HEK293 (cell line): ENCODE results near the gene MEAF6.

ENCODE experiments used
- HOXA7 ChIP-seq: sonication (generic); formaldehyde crosslinking; IDR thresholded peaks from 2 replicates; pipeline ENCODE4 v1.8.1; 2022; ENCODE audit warnings: missing genetic modification reagents, borderline replicate concordance
- KLF10 ChIP-seq: fragments of 450-650 bp; IDR thresholded peaks from 2 replicates; pipeline ENCODE4 v1.5.1; 2018; ENCODE audit warnings: missing biosample characterization, mild to moderate bottlenecking, missing genetic modification characterization
- PATZ1 ChIP-seq: fragments of 450-650 bp; formaldehyde crosslinking; IDR thresholded peaks from 2 replicates; pipeline ENCODE4 v1.5.1; 2016; ENCODE audit warnings: missing biosample characterization, missing genetic modification characterization
- PRDM1 ChIP-seq: fragments of 450-650 bp; formaldehyde crosslinking; IDR thresholded peaks from 2 replicates; pipeline ENCODE4; 2016; ENCODE audit warnings: missing biosample characterization, missing genetic modification characterization
- PRDM2 ChIP-seq: fragments of 450-650 bp; formaldehyde crosslinking; IDR thresholded peaks from 2 replicates; pipeline ENCODE4 v1.5.1; 2016; ENCODE audit warnings: missing biosample characterization, missing genetic modification characterization, borderline replicate concordance
- ZBTB20 ChIP-seq: fragments of 450-650 bp; formaldehyde crosslinking; IDR thresholded peaks from 2 replicates; pipeline ENCODE4 v1.5.1; 2016; ENCODE audit warnings: missing biosample characterization, missing genetic modification characterization
- ZBTB6 ChIP-seq: fragments of 450-650 bp; formaldehyde crosslinking; IDR thresholded peaks from 2 replicates; pipeline ENCODE4 v1.5.1; 2017; ENCODE audit warnings: missing biosample characterization, missing genetic modification characterization
- ZEB2 ChIP-seq: fragments of 450-650 bp; formaldehyde crosslinking; IDR thresholded peaks from 2 replicates; pipeline ENCODE4 v1.5.1; 2016; ENCODE audit warnings: missing biosample characterization, missing genetic modification characterization
- ZFHX2 ChIP-seq: fragments of 450-650 bp; formaldehyde crosslinking; conservative IDR thresholded peaks from 2 replicates; pipeline ENCODE4 v1.5.1; 2016; ENCODE audit warnings: missing biosample characterization, missing genetic modification characterization
- ZFP3 ChIP-seq: fragments of 450-650 bp; formaldehyde crosslinking; IDR thresholded peaks from 2 replicates; pipeline ENCODE4 v1.5.1; 2016; ENCODE audit warnings: low read depth, missing biosample characterization, missing genetic modification characterization
- ZNF121 ChIP-seq: fragments of 450-650 bp; formaldehyde crosslinking; IDR thresholded peaks from 2 replicates; pipeline ENCODE4 v1.5.1; 2016; ENCODE audit warnings: missing biosample characterization, missing genetic modification characterization
- ZNF146 ChIP-seq: fragments of 450-650 bp; formaldehyde crosslinking; IDR thresholded peaks from 2 replicates; pipeline ENCODE4 v1.5.1; 2016; ENCODE audit warnings: missing biosample characterization, missing genetic modification characterization
- ZNF214 ChIP-seq: fragments of 450-650 bp; formaldehyde crosslinking; IDR thresholded peaks from 2 replicates; pipeline ENCODE4 v1.5.1; 2017; ENCODE audit warnings: missing biosample characterization, mild to moderate bottlenecking, missing genetic modification characterization, borderline replicate concordance
- ZNF223 ChIP-seq: fragments of 450-650 bp; formaldehyde crosslinking; IDR thresholded peaks from 2 replicates; pipeline ENCODE4 v1.5.1; 2016; ENCODE audit warnings: missing biosample characterization, missing genetic modification characterization
- ZNF350 ChIP-seq: fragments of 450-650 bp; formaldehyde crosslinking; IDR thresholded peaks from 2 replicates; pipeline ENCODE4 v1.5.0; 2017; ENCODE audit warnings: missing biosample characterization, mild to moderate bottlenecking, missing genetic modification characterization
- ZNF530 ChIP-seq: fragments of 450-650 bp; formaldehyde crosslinking; IDR thresholded peaks from 2 replicates; pipeline ENCODE4 v1.5.1; 2016; ENCODE audit warnings: low read depth, missing biosample characterization, missing genetic modification characterization
- ZNF558 ChIP-seq: fragments of 450-650 bp; formaldehyde crosslinking; IDR thresholded peaks from 2 replicates; pipeline ENCODE4 v1.5.1; 2016; ENCODE audit warnings: missing biosample characterization, missing genetic modification characterization
- ZNF596 ChIP-seq: fragments of 450-650 bp; IDR thresholded peaks from 2 replicates; pipeline ENCODE4 v1.5.0; 2018; ENCODE audit warnings: missing biosample characterization, mild to moderate bottlenecking, missing genetic modification characterization, moderate library complexity
- ZNF768 ChIP-seq: fragments of 450-650 bp; formaldehyde crosslinking; IDR thresholded peaks from 2 replicates; pipeline ENCODE4 v1.5.1; 2018; ENCODE audit warnings: missing biosample characterization, mild to moderate bottlenecking, missing genetic modification characterization
- ZNF791 ChIP-seq: fragments of 450-650 bp; formaldehyde crosslinking; IDR thresholded peaks from 2 replicates; pipeline ENCODE4 v1.5.1; 2016; ENCODE audit warnings: missing biosample characterization, missing genetic modification characterization
- TF ChIP-seq, protein P1 (sequence below): IDR thresholded peaks from 2 replicates; pipeline ENCODE4 v1.6.1; 2011; ENCODE audit warnings: mild to moderate bottlenecking, low read depth, low read length, borderline replicate concordance
- TF ChIP-seq, protein P2 (sequence below): fragments of 450-650 bp; formaldehyde crosslinking; IDR thresholded peaks from 2 replicates; pipeline ENCODE4 v1.5.1; 2017; ENCODE audit warnings: missing biosample characterization, missing genetic modification characterization

Gene MEAF6

DNA sequence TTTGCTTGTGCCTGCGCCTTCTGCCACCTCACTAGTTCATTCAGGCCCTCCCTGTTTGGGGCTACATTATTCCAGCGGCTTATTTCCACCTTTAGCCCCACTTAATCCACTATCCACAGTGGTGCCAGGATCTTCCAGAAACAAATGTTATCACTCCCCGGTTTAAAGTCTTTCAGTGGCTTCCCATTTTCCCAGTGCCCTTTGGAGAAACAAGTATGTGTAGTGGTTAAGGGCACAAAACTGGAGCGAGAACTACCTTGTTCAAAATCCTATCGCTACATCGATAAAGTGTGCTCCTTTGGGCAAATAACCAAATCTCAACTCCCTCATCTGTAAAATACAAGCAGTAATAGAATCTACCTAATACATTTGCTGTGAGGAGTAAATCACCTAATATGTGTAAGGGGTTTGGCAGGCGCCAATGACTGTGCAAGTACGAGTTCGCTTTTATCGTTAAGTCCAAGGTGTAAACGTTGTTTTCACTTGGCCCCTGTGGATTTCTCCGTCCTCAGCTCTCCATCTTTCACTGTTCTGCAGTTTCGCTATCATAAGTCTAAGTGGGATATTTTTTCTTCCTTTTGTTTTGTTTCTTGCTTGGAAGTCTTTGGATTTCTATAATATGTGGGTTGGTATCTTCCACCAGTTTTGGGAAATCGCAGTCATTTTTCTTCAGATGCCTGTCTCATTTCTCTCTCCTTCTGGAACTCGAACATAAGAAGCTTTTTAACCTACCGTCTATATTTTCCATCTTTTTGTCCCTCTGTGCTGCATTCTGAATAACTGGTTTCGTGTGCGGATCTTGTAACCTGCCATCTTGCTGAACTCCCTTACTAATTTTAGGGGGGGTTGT is 844 bp upstream of the MEAF6 start (continued):
- TF ChIP-seq ZNF214 (tag by site-specific recombination), result no peak
- no peak for TF ChIP-seq PRDM2 (tag by site-specific recombination)
- no peak for TF ChIP-seq ZNF121 (tag by site-specific recombination)
- TF ChIP-seq ZNF530 (tag by site-specific recombination), result no peak
- no peak for TF ChIP-seq ZEB2 (tag by site-specific recombination)
- no peak for TF ChIP-seq HOXA7 (CRISPR knock-in tag)
- no peak for TF ChIP-seq KLF10 (tag by site-specific recombination)
- TF ChIP-seq, protein P1, sequence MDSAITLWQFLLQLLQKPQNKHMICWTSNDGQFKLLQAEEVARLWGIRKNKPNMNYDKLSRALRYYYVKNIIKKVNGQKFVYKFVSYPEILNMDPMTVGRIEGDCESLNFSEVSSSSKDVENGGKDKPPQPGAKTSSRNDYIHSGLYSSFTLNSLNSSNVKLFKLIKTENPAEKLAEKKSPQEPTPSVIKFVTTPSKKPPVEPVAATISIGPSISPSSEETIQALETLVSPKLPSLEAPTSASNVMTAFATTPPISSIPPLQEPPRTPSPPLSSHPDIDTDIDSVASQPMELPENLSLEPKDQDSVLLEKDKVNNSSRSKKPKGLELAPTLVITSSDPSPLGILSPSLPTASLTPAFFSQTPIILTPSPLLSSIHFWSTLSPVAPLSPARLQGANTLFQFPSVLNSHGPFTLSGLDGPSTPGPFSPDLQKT, result no peak
- no peak for TF ChIP-seq PATZ1 (tag by site-specific recombination)
- TF ChIP-seq ZNF791 (tag by site-specific recombination), result no peak
- no peak for TF ChIP-seq ZNF223 (tag by site-specific recombination)
- no peak for TF ChIP-seq ZFHX2 (tag by site-specific recombination)
- no peak for TF ChIP-seq ZNF146
- TF ChIP-seq ZBTB6 (tag by site-specific recombination), result no peak
- TF ChIP-seq, protein P2, sequence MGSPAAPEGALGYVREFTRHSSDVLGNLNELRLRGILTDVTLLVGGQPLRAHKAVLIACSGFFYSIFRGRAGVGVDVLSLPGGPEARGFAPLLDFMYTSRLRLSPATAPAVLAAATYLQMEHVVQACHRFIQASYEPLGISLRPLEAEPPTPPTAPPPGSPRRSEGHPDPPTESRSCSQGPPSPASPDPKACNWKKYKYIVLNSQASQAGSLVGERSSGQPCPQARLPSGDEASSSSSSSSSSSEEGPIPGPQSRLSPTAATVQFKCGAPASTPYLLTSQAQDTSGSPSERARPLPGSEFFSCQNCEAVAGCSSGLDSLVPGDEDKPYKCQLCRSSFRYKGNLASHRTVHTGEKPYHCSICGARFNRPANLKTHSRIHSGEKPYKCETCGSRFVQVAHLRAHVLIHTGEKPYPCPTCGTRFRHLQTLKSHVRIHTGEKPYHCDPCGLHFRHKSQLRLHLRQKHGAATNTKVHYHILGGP, result no peak
- TF ChIP-seq PRDM1, result peak; percentile 86
- TF ChIP-seq ZNF768 (tag by site-specific recombination), result no peak
- TF ChIP-seq ZNF596 (tag by site-specific recombination), result no peak
- TF ChIP-seq ZNF558 (tag by site-specific recombination), result peak; percentile 52; the same call in 1 of the 2 replicates
- peak; percentile 21 for TF ChIP-seq ZBTB20 (tag by site-specific recombination)
- TF ChIP-seq ZNF350, result no peak
- no peak for TF ChIP-seq ZFP3 (tag by site-specific recombination)
- TF ChIP-seq, all 188 proteins: peak for 7
